Stimulated activated naive CD4-positive, alpha-beta T cell treated with Interleukin-2 at 50 U/mL for 16 hours (primary cell): ENCODE data around the gene COG5.

Experiments
- DNase-seq: peaks from one replicate; lab custom pipeline; 2025; lab: John Stamatoyannopoulos, UW

The COG5 gene

DNA sequence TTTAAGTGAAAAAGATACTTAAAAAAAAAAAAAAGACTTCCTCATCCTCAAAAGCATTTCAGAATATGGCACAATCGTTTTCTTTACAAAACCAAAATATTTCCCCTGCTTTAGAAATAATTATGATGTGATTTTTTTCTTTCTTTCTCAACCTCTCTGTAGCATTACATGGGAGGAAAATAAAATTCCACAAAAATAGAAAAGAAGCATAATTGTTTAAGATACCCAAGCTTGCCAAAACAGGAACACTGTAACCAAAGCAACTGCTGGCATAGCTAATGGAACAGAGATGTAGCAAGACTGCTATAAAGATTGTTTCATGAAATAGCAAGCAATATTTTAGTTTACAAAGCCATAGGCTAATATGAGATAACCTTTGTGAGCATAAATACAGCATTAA, 169.4 kb downstream of the COG5 start:
- DNase-seq, result no peak

DNA sequence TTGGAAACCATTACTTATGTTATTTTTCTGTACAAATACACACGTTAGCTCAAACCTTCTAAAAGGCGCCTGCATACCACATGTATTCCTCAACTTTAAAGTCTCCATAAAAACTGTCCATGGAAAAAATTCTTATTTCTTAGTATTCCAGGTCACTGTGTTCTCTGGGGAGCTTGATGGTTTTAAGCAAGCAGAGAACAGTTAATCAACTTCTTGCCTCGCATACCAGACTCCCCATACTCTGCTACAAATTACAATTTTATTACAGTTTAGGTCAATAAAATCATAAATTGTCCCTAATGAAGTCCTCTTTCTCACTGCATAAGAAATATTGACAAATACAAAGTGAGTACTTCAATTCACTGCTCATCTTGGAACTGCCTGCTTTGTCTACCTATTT, 170.9 kb downstream of the COG5 start:
- no peak for DNase-seq

DNA sequence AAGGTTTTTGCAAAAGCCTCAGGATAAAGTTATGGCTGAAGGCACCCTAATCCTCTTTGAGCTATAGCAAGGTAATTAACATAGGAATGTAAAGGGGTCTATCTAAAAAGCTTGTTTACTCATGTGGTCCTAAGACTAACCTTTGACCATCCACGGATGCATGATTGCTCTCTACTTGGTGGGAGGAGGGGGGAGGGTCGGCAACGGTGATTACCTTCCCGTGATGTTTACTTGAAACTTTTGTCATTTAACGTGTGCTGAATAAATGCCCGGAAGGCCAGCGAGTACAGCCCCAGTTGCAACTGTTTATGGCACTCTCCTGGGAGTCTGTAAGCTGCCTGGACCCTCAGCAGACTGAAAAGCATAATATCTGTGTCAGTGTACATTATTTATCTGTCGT, 172.8 kb downstream of the COG5 start:
- no peak for DNase-seq

DNA sequence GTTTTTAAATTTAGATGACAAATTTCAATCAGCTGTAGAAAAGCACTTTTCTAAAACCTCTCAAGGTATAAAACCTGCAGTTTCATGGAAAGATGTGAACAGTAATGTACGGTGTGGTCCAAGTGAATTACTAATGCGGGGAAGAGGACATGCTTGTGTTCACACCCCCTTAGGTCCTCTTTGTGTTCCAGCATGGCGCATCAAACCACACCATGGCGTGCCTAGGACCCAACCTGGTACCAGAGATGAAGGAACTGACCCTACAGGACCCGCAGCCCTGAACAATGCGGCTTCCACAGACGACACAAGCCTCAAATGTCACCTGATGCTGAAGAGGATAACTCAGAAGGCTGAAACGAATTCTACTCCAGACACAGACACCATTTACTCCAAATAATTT, 175.1 kb downstream of the COG5 start:
- DNase-seq, result no peak

DNA sequence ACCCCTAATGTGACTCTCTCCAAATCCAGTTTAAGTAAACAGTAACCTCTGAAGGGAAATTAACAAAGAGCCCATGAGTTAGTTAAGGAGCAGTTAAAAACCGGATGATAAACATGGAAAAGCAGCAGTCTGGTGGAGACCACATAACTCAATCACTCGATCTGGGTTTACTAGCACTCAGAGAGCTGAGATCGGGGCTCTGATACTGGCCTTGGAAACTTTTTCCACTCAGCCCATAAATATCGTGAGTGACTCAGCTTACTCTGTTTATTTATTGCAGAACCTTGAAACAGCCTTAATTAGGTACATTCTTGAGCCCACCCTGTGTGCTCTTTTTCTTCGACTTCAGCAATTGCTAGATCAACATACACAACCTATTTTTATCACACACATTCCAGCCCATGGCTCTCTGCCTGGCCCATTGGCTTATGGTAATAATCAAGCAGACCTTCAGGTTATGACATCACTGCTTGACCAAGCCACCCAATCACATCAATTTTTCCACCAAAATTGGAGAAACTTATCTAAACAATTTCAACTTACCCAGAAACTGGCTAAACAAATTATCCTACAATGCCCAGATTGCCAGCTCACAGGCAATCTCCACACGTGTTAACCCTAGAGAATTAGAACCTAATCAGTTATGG, 176.0 kb downstream of the COG5 start:
- DNase-seq, result no peak

DNA sequence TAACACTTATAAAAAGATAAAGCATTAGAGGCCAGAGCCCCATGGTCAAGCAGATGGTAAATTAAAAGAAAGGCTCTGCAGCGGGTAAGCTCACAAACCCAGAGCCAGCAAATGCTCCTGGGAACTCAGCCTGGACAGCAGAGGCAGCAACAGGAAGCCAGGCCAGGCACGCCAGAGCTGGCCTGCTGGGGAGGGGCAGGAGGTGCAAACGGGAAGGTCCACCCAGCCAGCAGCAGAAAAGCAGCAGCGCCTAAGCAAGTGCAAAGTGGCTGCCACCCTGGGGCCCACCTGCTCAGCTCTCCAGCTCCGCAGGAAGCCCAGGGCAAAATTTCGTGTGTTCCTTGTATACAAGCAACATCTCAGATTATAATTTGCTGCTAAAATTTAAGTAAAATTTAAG, 176.6 kb downstream of the COG5 start:
- DNase-seq, result no peak

DNA sequence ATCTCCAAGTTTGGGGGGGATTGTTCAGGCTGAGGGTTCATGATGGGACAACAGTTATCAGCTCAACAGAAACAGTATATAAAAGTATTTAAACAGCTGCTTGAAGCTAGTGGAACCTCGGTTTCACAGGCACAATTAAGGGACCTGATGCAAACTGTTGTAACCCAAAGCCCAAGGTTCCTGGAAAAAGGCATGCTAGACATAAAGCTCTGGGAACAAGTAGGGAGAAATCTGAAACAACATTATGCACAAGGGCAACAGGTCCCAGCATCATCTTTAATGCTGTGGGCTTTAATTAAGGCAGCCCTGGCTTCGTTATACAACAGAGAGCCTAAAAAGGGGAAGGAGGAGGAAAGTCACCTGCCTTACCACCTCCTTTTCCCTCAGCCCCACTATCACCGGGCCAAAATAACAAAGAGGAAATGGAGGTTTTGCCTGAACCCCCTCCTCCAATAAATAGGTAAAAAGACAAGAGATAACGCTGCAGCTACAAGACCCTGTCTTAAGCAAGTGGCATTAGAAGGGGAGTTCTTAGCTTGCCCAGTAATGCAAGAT, 177.1 kb downstream of the COG5 start:
- DNase-seq, result no peak

DNA sequence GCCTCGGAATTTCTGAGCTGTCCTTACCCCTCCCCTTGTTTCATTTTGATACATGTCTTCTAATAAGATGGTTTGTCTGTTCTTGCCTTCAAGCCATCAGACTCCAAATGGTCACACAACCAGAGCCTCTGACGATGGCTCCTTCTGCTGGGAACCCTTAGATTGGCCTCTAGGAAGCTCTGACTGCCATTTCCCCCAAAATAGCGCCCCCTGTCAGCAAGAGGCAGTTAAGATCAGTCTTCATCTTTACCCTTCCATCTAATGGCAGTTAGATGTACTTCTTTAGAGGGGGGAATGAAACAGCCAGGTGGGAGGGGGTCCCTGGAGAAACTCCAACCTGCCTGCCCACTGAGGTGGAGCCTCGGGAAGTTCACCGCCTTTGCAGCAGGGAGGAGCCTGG, 179.7 kb downstream of the COG5 start:
- no peak for DNase-seq

DNA sequence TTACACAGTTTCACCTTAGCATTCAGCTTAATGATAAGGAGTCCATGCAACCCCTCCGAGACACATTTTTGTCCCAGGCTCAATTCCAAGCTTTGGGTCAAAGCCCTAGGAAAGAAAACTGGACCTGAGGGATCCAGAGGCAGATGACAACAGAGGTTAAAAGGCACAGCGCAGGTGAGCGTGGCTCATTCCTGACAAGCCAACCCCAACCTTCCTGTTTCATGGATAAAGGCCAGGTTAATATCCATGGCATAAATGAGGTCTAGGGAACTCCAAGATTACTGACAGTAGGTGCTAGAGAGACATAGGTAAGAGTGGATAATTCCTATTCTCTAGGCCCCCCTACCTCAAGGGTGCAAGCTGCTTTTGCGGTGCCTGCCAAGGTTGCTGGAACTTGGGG, 180.5 kb downstream of the COG5 start:
- DNase-seq, result no peak

DNA sequence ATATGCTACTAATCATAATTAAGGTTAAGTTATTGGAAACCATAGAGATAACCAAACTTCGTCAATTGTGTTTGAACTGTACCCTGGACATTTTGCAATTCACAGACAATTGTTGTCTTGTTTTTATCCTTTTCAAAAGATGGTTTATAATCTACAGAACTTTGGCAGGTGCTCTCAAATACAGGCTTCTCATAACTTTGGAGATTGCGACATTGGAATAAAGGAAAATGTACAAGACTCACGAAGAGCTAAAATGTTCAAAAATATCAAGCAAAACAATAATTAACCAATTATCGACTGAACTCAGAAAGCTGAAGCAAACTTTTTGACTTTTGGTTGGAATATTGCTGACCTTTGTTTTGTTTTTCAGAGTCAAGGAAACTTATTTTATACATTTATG, 182.3 kb downstream of the COG5 start:
- no peak for DNase-seq

DNA sequence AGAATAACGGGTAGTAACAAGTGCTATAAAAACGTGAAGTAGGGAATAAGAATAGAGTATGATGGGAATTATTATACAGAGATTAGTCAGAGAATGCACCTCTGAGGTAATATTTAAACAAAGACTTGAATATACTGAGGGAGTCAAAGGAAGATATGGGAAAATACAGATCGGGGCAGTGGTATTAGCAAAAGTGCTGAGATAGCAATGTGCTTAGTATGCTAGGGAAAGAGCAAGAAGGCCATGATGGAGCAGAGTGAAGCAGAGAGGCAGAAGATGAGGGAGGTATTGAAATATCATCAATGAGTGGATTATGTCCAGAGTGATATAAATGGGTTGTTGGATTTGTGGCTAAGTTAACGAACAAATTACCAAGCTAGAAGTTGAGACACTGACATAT, 190.4 kb downstream of the COG5 start:
- DNase-seq, result no peak

DNA sequence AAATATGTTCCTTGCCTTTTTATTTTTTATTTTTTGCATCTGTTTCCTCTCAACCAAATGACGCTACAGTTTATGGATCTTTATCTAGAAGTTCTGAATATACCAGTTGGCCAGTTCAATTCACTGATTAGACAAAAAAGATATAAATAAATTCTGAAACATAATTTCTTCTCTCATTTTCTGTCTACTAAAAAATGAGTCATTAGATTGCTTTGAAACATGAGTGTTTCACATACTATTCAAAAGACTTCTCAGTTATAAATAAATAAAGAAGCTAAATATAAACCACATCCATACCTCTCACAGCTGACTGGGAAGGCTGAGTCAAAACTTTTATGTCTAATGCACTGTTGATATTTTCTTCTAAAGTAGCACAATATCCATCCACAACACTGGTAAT, 191.4 kb downstream of the COG5 start:
- DNase-seq, result no peak

DNA sequence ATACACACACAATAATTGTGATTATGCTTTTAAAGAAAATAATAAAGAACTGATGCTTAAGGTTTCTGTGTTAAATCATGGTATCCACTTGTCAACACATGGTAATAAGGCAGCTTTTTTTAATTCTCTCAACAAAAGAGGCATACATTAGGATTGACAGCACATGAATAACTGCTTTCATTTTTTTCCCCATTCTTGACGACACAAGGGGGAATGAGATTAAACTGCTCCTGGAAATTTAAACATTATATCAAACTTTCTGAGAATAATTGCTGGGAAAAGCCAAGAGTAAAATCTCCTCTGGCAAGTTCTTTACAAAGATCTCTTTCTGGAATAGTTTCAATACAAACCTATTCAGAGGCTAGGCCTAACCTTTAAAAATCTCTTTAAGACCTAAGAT, 192.9 kb downstream of the COG5 start:
- no peak for DNase-seq

DNA sequence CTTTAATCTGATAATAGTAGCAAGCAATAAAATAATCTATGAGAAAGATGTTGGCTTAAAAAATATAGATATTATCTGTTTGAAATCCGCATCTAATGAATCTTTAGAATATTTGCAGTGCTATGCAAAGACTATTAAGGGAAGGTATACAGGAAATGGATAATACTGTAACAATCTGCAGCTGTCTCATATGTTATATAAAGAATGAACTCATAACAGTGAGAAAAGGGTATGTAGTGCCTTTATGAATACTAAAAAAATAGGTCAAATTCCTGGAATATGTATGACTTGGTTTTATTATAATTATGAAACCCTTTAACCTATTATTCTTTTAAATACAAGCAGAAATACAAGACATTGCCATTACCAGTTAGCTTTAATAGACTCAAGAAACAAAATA, 198.9 kb downstream of the COG5 start:
- no peak for DNase-seq

DNA sequence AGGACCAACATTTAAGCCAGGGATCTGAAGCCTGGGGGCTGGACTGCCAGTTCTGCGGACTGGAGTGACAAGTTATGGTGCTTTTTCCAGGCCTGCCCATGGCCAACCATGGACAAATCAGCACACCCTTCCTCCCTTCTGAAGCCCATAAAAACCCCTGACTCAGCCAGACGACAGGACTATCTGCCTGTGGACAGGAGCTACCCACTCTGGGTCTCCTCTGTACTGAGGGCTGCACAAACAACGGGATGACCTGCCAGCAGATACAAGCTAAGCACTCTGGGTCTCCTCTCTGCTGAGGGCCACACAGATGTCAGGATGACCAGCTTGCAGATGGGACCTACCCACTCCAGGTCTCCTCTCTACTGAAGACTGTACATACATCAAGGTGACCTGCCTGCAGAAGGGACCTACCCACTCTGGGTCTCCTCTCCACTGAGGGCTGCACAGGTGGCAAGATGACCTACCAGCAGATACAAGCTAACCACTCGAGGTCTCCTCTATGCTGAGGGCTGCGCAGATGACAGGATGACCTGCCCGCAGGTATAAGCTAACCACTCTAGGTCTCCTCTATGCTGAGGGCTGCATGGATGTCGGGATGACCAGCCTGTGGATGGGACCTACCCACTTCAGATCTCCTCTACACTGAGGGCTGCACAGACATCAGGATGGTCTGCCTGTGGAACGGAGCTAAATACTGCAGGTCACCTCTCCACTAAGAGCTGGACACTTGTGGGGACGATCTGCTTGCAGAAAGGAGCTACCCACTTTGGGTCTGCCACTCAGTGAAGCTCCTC, 204.0 kb downstream of the COG5 start:
- DNase-seq, result no peak

DNA sequence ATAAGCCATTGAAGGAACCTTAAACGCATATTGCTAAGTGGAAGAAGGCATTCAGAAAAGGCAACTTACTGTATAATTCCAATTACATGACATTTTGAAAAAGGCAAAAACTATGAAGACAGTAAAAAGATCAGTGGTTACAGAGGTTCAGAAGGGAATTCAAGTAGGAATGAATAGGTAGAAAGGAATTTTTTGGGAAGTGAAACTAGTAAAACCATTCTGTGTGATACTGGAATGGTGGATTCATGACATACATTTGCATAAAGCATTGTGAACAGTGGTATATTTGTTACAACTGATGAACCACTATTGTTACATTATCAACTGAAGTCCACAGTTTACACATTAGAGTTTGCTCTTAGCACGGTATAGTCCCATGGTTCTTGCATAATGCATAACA, 208.1 kb downstream of the COG5 start:
- DNase-seq, result no peak

DNA sequence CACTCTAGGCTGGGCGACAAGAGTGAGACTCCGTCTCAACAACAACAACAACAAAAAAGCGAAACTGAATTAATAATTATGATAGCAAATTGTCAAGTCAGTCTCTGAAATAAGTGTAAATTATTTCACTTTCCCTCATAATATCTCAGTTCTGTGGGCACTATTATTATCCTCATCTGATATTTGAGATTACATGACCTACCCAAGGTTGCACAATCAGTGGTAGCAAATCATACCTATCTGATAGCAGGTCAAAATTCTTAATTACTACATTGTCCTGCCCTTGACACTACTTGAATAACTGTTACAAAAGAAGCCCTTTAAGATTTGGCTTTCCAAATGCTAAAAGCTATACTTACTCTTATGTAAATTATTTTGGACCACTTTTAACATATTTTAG, 209.1 kb downstream of the COG5 start:
- no peak for DNase-seq

DNA sequence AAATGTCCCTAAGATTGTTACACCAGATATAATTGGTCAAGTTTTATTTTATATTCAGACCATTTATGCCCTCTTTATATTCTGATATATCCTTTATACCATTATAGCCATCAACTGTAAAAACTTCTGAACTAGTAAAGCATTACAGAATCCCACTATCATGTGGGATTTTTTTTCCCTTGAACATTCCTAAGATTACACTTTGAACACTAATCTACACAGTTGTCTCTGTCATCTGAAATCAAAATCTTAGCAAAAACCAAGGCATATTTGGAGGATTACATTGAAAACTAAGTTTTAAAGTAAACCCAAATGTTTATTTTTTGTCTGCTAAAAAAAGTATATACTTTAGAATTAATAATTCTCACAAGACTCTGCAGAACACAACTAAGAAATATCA, 210.0 kb downstream of the COG5 start:
- no peak for DNase-seq

DNA sequence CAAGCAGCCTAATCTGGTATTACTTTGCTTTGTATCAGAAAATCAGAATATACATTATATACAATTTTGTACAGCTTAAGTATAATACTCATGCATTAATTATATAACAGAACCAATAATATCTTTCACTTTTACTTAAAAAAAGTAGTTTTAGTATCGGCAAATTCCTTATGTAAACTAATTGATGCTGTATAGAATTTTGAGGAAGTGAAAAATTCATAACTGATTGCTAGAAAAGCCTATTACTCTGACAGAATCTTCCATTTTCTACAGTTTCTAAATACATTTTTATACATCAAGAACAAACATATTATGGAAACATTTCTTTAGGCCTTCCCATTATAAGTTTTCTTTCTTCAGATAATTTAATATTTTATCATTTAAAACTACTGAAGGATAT, 217.8 kb downstream of the COG5 start:
- no peak for DNase-seq

DNA sequence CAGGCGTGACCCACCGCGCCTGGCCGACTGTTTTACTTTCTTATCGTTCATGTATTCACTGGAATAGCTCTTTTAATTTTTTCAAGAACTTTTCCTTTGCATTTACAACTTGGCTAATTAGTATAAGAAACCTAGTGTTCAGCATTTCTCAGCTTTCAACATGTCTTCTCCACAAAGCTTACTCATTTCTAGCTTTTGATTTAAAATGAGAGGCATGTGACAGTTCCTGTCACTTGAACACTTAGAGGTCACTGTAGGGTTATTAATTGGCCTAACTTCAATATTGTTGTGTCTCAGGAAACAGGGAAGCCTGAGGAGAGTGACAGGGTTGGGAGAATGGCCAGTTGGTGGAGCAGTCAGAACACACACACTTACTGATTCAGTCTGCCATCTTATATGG, 218.9 kb downstream of the COG5 start:
- DNase-seq, result no peak

DNA sequence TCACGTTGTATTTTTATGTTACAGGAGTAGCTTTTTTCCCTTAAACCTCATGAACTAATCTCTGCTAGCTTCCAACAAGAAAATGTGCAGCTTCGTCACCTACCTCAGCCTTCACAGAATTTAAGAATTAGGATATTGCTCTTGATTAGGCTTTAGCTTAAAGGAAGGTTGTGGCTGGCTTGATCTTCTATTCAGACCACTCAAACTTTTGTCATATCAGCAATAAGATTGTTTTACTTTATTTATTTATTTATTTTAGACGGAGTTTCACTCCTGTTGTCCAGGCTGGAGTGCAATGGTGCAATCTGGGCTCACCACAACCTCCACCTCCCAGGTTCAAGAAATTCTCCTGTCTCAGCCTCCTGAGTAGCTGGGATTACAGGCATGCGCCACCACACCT, 219.4 kb downstream of the COG5 start:
- DNase-seq, result no peak

DNA sequence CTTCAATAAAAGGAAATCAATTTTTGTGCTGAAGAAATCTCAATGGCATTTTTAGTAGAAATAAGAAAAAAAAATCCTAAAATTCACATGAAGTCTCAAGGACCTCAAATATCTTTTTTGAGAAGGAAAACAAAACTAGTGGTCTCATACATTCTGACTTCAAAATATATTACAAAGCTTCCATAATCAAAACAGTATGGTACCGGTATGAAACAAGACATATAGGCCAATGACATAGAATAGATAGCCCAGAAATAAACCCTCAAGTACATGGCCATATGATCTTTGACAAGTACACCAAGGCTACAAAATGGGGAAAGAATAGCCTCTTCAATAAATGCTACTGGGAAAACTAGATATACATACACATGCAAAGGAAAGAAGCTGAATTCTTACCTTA, 225.6 kb downstream of the COG5 start:
- DNase-seq, result no peak

DNA sequence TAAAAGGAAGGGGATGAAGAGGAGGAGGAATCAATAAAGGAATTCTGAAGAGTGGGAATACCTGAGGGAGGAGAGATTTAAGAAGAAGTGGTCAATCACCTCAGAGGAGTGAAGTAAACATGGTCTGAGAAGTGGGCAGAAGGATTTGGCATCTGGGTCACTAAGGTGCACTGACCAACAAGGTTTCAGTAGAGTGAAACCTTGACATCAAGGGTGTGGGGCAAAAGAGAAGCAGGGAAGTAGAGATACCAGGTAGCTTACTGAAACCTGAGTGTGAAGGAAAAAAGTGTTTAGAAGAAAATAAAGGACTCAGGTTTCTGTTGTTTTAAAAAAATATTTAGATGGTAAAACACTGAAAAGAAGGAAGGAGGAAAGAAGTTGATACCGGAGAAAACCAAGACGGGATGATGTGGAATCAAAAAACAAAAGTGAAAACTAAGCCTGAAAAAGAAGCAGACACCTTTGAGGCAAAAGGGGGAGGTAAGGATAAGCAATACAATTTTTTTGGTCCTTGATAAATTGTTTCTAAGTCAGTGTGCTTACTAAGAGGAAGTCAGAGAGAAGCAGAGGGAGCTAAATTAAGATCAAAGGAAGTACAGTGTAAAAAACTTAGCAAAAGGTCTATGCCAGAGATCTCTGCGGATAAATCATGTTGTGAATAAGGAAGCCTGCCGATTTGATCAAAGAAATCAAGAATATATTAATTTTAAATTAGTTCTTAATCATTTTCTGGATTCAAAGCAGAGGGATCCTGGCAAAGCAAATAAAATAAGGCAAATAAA, 231.0 kb downstream of the COG5 start:
- DNase-seq, result no peak
